Gastroesophageal sphincter (tissue), 4 donors: ENCODE data around the gene HPCAL1. TPM values are rescaled to one million over a fixed set of nuclear protein-coding genes. Genes with fewer than 3 reads are reported as not detected.
"Not testable (repeated sequence)": the region's sequence is repeated elsewhere in the genome, so short reads cannot be mapped to it uniquely, and the experiment has no call there.

Source experiments
- ATAC-seq: fragments of 150-250 bp; one replicate; pipeline ENCODE4 v1.9.1; 2016; ENCODE audit warnings: mild to moderate bottlenecking, moderate library complexity
- H3K27ac ChIP-seq, 4 donors: fragments of 200-600 bp; sonication (generic) in 3 of 4; 1 replicate in 3 of 4; 2 replicates in 1 of 4; pipeline ENCODE4 v1.5.1; 2016 to 2019
- H3K27me3 ChIP-seq: fragments of 200-600 bp; sonication (generic); one replicate; pipeline ENCODE4 v1.5.1; 2019
- H3K36me3 ChIP-seq, 2 donors: fragments of 200-600 bp; sonication (generic); one replicate each; pipeline ENCODE4 v1.5.1; 2019; ENCODE audit warnings: control low read depth in 1 of 2
- H3K4me1 ChIP-seq, 3 donors: fragments of 200-600 bp; sonication (generic); 1 replicate in 2 of 3; 2 replicates in 1 of 3; pipeline ENCODE4 v1.5.1; 2016 to 2019; ENCODE audit warnings: control low read depth in 2 of 3
- H3K4me3 ChIP-seq, 2 donors: fragments of 200-600 bp; sonication (generic); one replicate each; pipeline ENCODE4 v1.5.1; 2019; ENCODE audit warnings: mild to moderate bottlenecking in 1 of 2, moderate library complexity in 1 of 2
- H3K9me3 ChIP-seq, 3 donors: fragments of 200-600 bp; sonication (generic); one replicate each; pipeline ENCODE4 v1.5.1; 2017 to 2019; ENCODE audit warnings: control low read depth in 2 of 3
- EP300 ChIP-seq: sonication (generic); formaldehyde crosslinking; IDR thresholded peaks from one replicate; pipeline ENCODE4 v1.6.1; 2017; ENCODE audit warnings: antibody characterized with exemption, mild to moderate bottlenecking
- POLR2A ChIP-seq, 2 donors: fragments of 450-650 bp; IDR thresholded peaks; one replicate each; pipeline ENCODE4 v1.6.1; 2017; ENCODE audit warnings: antibody characterized with exemption in 2 of 2, mild to moderate bottlenecking in 2 of 2, moderate library complexity in 1 of 2
- POLR2AphosphoS5 ChIP-seq: sonication (generic); formaldehyde crosslinking; IDR thresholded peaks from one replicate; pipeline ENCODE4 v1.6.1; 2017; ENCODE audit warnings: antibody characterized with exemption
- WGBS, 2 donors: methylation state at CpG; one replicate each; pipeline ENCODE4 v1.1.5; 2018; ENCODE audit warnings: low coverage in 1 of 2; 5-methylcytosine and 5-hydroxymethylcytosine counted together
- total RNA-seq, 4 donors: library from RNA; depleted of rRNA; stranded (reverse); fragments of >200 nt; gene quantifications; one replicate each; pipeline ENCODE4 v1.1.0, GENCODE V29; 2016
- TF ChIP-seq, protein P1 (sequence below), 4 experiments: fragments of 200-600 bp in 2 of 4; fragments of 450-650 bp in 2 of 4; sonication (generic) in 1 of 4; IDR thresholded peaks; one replicate each; pipeline ENCODE4 v1.5.1; 2017 to 2019; ENCODE audit warnings: antibody characterized with exemption in 4 of 4, mild to moderate bottlenecking in 2 of 4, moderate library complexity in 2 of 4

Gene HPCAL1
- total RNA-seq, 4 donors from 2014 or later = 17.0 to 42.1 (median 29.8) TPM

DNA sequence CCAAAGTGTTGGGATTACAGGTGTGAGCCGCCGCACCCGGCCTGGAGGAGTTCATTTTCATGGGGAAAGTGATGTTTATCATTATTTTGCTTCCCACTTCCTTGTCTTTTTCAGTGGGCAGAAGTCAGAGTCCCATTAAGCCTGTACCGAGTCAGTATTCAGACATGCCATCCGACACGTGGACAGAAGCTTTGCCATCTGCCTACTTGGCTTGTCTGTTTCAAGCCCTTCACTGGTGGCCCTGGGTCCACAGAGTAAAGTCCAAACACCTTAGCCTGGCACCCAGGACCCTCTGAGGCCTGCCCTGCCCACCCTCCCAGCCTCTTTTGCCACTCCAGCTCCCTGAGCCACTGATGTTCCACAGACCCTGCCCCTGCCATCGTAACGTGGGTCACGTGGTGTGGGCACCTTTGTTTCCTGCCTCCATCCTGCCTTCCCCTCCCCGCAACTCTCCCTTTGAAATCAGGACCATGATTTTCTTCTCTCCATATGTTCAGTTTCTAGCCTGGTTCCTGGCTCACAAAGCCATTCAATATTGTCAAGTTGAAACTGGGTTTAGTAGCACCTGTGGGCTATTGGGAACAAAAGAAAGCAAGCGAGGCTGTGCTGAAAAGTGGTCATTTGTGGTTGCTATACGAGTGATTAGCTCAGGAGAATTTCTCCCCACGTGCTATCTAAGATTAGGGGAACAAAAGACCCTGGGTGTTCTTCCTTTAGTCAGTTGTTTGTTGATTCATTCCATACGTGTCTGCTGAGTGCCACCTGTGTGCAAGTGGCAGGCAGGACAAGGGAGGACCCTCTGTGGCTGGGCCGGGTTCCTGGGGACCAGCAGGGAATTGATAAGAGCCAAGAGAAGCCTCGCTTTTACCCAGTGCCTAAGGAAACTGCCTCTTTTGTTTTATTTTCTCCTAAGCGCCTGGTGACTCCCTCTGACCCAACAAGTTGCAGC lies 150.5 kb downstream of the HPCAL1 start:
- Histone ChIP-seq H3K4me3 (no peak overlapping the region), H3K9me3 (no peaks in the 10 kb centered on the region), H3K27ac (peak overlapping the region in 3 of 4 donors; percentile 80 to 82 (median 81)), H3K4me1 (peaks cover 0 to 69% (median 3%) of the 10 kb centered on the region in 3 donors), H3K27me3 (no peaks in the 10 kb centered on the region), H3K36me3 (no peaks in the 10 kb centered on the region)
- WGBS, 2 donors = 84 to 85% methylated on average over 10 of the region's 17 CpGs
- ATAC-seq = no peak
- TF ChIP-seq POLR2AphosphoS5 (no peak), POLR2A (IDR thresholded peaks at IDR 0.05) (no peak)

DNA sequence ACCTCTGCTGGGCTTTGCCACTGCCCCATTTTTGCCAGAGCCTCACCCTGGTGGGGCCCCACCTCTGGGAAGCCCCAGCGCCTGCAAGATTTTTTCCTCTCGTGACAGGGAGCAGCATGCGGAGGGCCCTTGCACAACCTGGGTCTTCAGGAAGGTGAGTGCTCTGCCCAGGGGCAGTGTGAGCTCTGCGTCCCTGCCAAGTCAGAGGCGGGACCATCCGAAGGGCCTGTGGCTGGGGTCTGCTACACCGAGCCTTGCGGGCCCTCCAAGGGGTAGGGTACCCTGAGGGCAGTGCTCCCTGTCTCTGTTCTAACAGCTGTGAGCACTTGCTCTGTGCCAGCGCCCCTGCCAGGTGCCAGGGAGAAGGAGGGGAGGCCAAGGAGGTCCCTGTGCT lies 151.2 kb downstream of the HPCAL1 start:
- H3K27ac ChIP-seq = peak overlapping the region; percentile 7 to 82 (median 80)
- TF ChIP-seq EP300 (no peak), POLR2A (IDR thresholded peaks at IDR 0.05) (no peak), POLR2AphosphoS5 (no peak)
- TF ChIP-seq, protein P1, sequence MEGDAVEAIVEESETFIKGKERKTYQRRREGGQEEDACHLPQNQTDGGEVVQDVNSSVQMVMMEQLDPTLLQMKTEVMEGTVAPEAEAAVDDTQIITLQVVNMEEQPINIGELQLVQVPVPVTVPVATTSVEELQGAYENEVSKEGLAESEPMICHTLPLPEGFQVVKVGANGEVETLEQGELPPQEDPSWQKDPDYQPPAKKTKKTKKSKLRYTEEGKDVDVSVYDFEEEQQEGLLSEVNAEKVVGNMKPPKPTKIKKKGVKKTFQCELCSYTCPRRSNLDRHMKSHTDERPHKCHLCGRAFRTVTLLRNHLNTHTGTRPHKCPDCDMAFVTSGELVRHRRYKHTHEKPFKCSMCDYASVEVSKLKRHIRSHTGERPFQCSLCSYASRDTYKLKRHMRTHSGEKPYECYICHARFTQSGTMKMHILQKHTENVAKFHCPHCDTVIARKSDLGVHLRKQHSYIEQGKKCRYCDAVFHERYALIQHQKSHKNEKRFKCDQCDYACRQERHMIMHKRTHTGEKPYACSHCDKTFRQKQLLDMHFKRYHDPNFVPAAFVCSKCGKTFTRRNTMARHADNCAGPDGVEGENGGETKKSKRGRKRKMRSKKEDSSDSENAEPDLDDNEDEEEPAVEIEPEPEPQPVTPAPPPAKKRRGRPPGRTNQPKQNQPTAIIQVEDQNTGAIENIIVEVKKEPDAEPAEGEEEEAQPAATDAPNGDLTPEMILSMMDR (IDR thresholded peaks at IDR 0.05) = no peak
- ATAC-seq = no peak
- H3K36me3 ChIP-seq = no peaks in the 10 kb centered on the region
- H3K27me3 ChIP-seq = no peaks in the 10 kb centered on the region
- H3K9me3 ChIP-seq = no peaks in the 10 kb centered on the region
- WGBS, 2 donors = no CpG with 5 or more reads among the region's 9 CpGs
- no peak overlapping the region for H3K4me3 ChIP-seq
- peaks cover 0 to 71% (median 3%) of the 10 kb centered on the region in 3 donors for H3K4me1 ChIP-seq

- 40 to 57% methylated on average over 1 to 4 of the region's 7 CpGs for WGBS, 2 donors
- peak overlapping the region; percentile 16 to 82 (median 80) for H3K27ac ChIP-seq
These were observed 151.8 kb downstream of the HPCAL1 start for GRCh38 chr2:10454505-10454904.

DNA sequence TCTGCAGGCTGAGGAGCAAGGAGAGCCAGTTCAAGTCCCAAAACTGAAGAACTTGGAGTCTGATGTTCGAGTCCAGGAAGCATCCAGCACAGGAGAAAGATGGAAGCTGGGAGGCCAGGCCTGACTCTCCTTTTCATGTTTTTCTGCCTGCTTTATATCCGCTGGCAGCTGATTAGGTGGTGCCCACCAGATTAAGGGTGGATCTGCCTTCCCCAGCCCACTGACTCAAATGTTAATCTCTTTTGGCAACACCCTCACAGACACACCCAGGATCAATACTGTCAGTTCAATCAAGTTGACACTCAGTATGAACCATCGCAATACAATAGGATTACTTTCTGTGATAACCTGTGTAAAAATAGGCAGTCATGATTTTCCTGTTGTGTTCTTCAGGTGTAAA lies 154.5 kb downstream of the HPCAL1 start:
- not testable (repeated sequence) for H3K9me3 ChIP-seq, H3K4me3 ChIP-seq, H3K36me3 ChIP-seq, H3K27me3 ChIP-seq, ATAC-seq
- peaks cover 0 to 49% (median 0%) of the 10 kb centered on the region in 3 donors for H3K4me1 ChIP-seq
- 84 to 94% methylated on average over 2 to 3 of the region's 3 CpGs for WGBS, 2 donors
- H3K27ac ChIP-seq = peak overlapping the region in 1 of 4 donors; percentile 44

More at GRCh38 chr2:10454505-10454904, 151.8 kb downstream of the HPCAL1 start:
- H3K36me3 ChIP-seq = no peaks in the 10 kb centered on the region
- H3K4me1 ChIP-seq = peaks cover 0 to 65% (median 0%) of the 10 kb centered on the region in 3 donors
- H3K9me3 ChIP-seq = no peaks in the 10 kb centered on the region
- H3K4me3 ChIP-seq = no peak overlapping the region
- TF ChIP-seq POLR2A (IDR thresholded peaks at IDR 0.05) (no peak), POLR2AphosphoS5 (peak; percentile 73)
- H3K27me3 ChIP-seq = no peaks in the 10 kb centered on the region
- peak; percentile 60 for ATAC-seq

- ATAC-seq = peak; percentile 35
- Histone ChIP-seq H3K27ac (peak overlapping the region in 3 of 4 donors; percentile 16 to 52 (median 44)), H3K4me1 (peaks cover 0 to 41% (median 0%) of the 10 kb centered on the region in 3 donors), H3K4me3 (no peak overlapping the region), H3K9me3 (no peaks in the 10 kb centered on the region), H3K27me3 (no peaks in the 10 kb centered on the region), H3K36me3 (no peaks in the 10 kb centered on the region)
- WGBS, 2 donors = 20 to 40% methylated on average over 7 to 9 of the region's 11 CpGs
- TF ChIP-seq POLR2A (IDR thresholded peaks at IDR 0.05) = no peak
- peak; percentile 60 for TF ChIP-seq POLR2AphosphoS5
These were observed 155.3 kb downstream of the HPCAL1 start for GRCh38 chr2:10457846-10458598.

DNA sequence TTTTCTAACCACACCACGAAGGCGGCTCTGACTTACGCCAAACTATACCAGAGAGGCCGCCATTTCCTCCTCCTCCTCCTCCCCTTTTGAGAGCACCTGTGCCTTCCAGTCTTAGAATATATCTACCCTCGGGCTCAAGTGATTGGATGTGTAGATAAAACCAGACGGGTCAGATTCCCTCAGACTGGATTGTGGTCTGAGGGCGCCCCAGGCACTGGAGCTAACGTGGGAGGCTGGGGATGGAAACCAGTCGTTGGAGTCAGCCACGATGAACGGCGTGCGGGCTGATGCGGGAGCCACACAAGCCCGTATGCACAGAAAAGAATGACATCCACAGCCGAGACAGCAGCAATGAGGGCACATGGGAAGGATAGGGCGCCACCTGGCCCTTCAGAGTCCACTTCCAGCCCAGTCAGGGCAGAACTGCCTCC lies 157.7 kb downstream of the HPCAL1 start:
- no peaks in the 10 kb centered on the region for H3K27me3 ChIP-seq
- ATAC-seq = no peak
- H3K27ac ChIP-seq = no peak overlapping the region
- 77 to 93% methylated on average over 5 to 12 of the region's 17 CpGs for WGBS, 2 donors
- TF ChIP-seq POLR2AphosphoS5 = no peak
- TF ChIP-seq, protein P1 (IDR thresholded peaks at IDR 0.05) = no peak
- no peak for TF ChIP-seq POLR2A (IDR thresholded peaks at IDR 0.05)
- TF ChIP-seq EP300 = no peak
- H3K36me3 ChIP-seq = no peaks in the 10 kb centered on the region
- H3K4me1 ChIP-seq = peaks cover 0 to 18% (median 0%) of the 10 kb centered on the region in 3 donors
- H3K9me3 ChIP-seq = no peaks in the 10 kb centered on the region
- no peak overlapping the region for H3K4me3 ChIP-seq
